GM12878 (cell line): ENCODE measurements around the gene CEP295NL.

ENCODE experiments used
- BRCA1 ChIP-seq: IDR thresholded peaks from 2 replicates; pipeline ENCODE4 v1.6.1; 2011; ENCODE audit warnings: low read depth, low read length, improper control_type of control experiment
- CTCF ChIP-seq, 3 experiments: IDR thresholded peaks in 2 of 3; conservative IDR thresholded peaks in 1 of 3; 2 replicates each; pipeline ENCODE4 v1.5.1; 2011; ENCODE audit warnings: low read depth in 3 of 3, low read length in 3 of 3, mild to moderate bottlenecking in 3 of 3, control low read depth in 2 of 3, moderate library complexity in 2 of 3, inconsistent platforms in 1 of 3, mixed read lengths in 1 of 3; ENCODE audit not compliant: control insufficient read depth in 2 of 3, insufficient read depth in 1 of 3; ENCODE audit errors: extremely low read depth in 1 of 3
- E2F4 ChIP-seq: IDR thresholded peaks from 2 replicates; pipeline ENCODE4 v1.6.1; 2012; ENCODE audit warnings: low read depth, low read length, improper control_type of control experiment
- EZH2 ChIP-seq: IDR thresholded peaks from 2 replicates; pipeline ENCODE4 v1.6.1; 2012; ENCODE audit warnings: low read depth, mild to moderate bottlenecking, control low read depth, inconsistent platforms, low read length, borderline replicate concordance; ENCODE audit not compliant: control insufficient read depth
- HDAC6 ChIP-seq: fragments of 200-600 bp; sonication (generic); IDR thresholded peaks from one replicate; pipeline ENCODE4 v1.8.0; 2017; ENCODE audit warnings: antibody characterized with exemption; ENCODE audit not compliant: unreplicated experiment
- JUNB ChIP-seq: IDR thresholded peaks from 2 replicates; pipeline ENCODE4 v1.6.1; 2016; ENCODE audit warnings: antibody characterized with exemption, mild to moderate bottlenecking
- POLR2AphosphoS5 ChIP-seq: IDR thresholded peaks from 2 replicates; pipeline ENCODE4 v1.6.1; 2011; ENCODE audit warnings: mild to moderate bottlenecking, low read length, inconsistent platforms
- TBL1XR1 ChIP-seq: IDR thresholded peaks from 2 replicates; pipeline ENCODE4 v1.6.1; 2012; ENCODE audit warnings: low read depth, low read length, improper control_type of control experiment
- ZBTB11 ChIP-seq: fragments of 450-650 bp; formaldehyde crosslinking; IDR thresholded peaks from 2 replicates; pipeline ENCODE4 v1.5.0; 2022; ENCODE audit warnings: mild to moderate bottlenecking, missing genetic modification characterization
- ZNF274 ChIP-seq: IDR thresholded peaks from one replicate; pipeline ENCODE4 v1.8.0; 2011; ENCODE audit not compliant: insufficient read length, insufficient read depth
- TF ChIP-seq, protein P1 (sequence below): IDR thresholded peaks from 2 replicates; pipeline ENCODE4 v1.6.1; 2011; ENCODE audit warnings: borderline replicate concordance, low read depth, mild to moderate bottlenecking, moderate library complexity, low read length; ENCODE audit not compliant: insufficient read depth, poor library complexity, severe bottlenecking

GRCh38 chr17:78892936-78893379 is 10.0 kb downstream of the CEP295NL start:
- no peak for TF ChIP-seq ZBTB11
- TF ChIP-seq BRCA1, result no peak
- no peak for TF ChIP-seq JUNB
- TF ChIP-seq CTCF (IDR thresholded peaks at IDR 0.05 in 2 of 3, conservative IDR thresholded peaks at IDR 0.05 in 1 of 3; ENCODE audit: control insufficient read depth in 2 of 3, extremely low read depth in 1 of 3, insufficient read depth in 1 of 3, low read depth in 3 of 3, low read length in 3 of 3), result no peak
- TF ChIP-seq, protein P1, sequence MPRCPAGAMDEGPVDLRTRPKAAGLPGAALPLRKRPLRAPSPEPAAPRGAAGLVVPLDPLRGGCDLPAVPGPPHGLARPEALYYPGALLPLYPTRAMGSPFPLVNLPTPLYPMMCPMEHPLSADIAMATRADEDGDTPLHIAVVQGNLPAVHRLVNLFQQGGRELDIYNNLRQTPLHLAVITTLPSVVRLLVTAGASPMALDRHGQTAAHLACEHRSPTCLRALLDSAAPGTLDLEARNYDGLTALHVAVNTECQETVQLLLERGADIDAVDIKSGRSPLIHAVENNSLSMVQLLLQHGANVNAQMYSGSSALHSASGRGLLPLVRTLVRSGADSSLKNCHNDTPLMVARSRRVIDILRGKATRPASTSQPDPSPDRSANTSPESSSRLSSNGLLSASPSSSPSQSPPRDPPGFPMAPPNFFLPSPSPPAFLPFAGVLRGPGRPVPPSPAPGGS, result peak; percentile 18
- TF ChIP-seq E2F4, result no peak
- no peak for TF ChIP-seq TBL1XR1
- TF ChIP-seq HDAC6, result no peak
- TF ChIP-seq POLR2AphosphoS5, result no peak
- TF ChIP-seq ZNF274, result no peak
- TF ChIP-seq EZH2, result no peak
